Naive thymus-derived CD4-positive, alpha-beta T cell (primary cell): ENCODE data around the gene SLC39A11. TPM values are rescaled to one million over a fixed set of nuclear protein-coding genes. Genes with fewer than 3 reads are reported as not detected.

Experiments
- ATAC-seq: fragments of 150-1000 bp; cut with Tn5 transposase; 2 replicates; pipeline ENCODE4 v1.10.0; 2021; ENCODE audit warnings: mild to moderate bottlenecking, moderate library complexity
- CTCF ChIA-PET: fragments of 350-600 bp; sonication (Branson Sonifier 250); formaldehyde crosslinking; loops from one replicate; lab custom pipeline; 2021; ENCODE audit warnings: antibody characterized with exemption; lab: Charles Lee
- POLR2A ChIA-PET: fragments of 350-600 bp; sonication (Branson Sonifier 250); formaldehyde crosslinking; loops from one replicate; lab custom pipeline; 2021; ENCODE audit warnings: antibody characterized with exemption, inconsistent platforms; lab: Charles Lee
- DNase-seq, 9 donors: peaks; one replicate each; pipeline versions ENCODE4 v3.0.0 to v3.0.0-alpha.2; 2020 to 2022; ENCODE audit warnings: mixed read lengths in 1 of 9
- H3K27ac ChIP-seq: one replicate; pipeline ENCODE4 v1.7.0; 2013; ENCODE audit warnings: mild to moderate bottlenecking, low read depth, low read length, moderate library complexity
- H3K27me3 ChIP-seq, 2 donors: one replicate each; pipeline ENCODE4 v1.7.0; 2013; ENCODE audit warnings: low read length in 2 of 2, mild to moderate bottlenecking in 2 of 2, moderate library complexity in 2 of 2; ENCODE audit not compliant: control insufficient read depth in 2 of 2, insufficient read depth in 2 of 2
- H3K36me3 ChIP-seq, 3 experiments: 1 replicate in 2 of 3; 2 replicates in 1 of 3; pipeline ENCODE4 v1.7.0; 2013; ENCODE audit warnings: low read length in 3 of 3, mild to moderate bottlenecking in 3 of 3, moderate library complexity in 1 of 3; ENCODE audit not compliant: insufficient read depth in 3 of 3, control insufficient read depth in 2 of 3
- H3K4me1 ChIP-seq, 2 donors: one replicate each; pipeline ENCODE4 v1.7.0; 2013; ENCODE audit warnings: low read length in 2 of 2, mild to moderate bottlenecking in 2 of 2, moderate library complexity in 1 of 2; ENCODE audit not compliant: control insufficient read depth in 2 of 2, insufficient read depth in 2 of 2
- H3K4me3 ChIP-seq: 2 replicates; pipeline ENCODE4 v1.7.0; 2013; ENCODE audit warnings: mild to moderate bottlenecking, low read length
- H3K9me3 ChIP-seq, 3 experiments: 1 replicate in 2 of 3; 2 replicates in 1 of 3; pipeline ENCODE4 v1.7.0; 2013; ENCODE audit warnings: low read length in 3 of 3; ENCODE audit not compliant: control insufficient read depth in 2 of 3
- H3K27ac Mint-ChIP-seq, 9 donors: one replicate each; pipeline ENCODE4 v1.8.0; 2020 to 2022; ENCODE audit warnings: mixed read lengths in 9 of 9, mild to moderate bottlenecking in 8 of 9, moderate library complexity in 5 of 9, inconsistent platforms in 2 of 9
- H3K27me3 Mint-ChIP-seq, 5 donors: one replicate each; pipeline ENCODE4 v1.8.0; 2021 to 2022; ENCODE audit warnings: mixed read lengths in 5 of 5, mild to moderate bottlenecking in 1 of 5
- H3K36me3 Mint-ChIP-seq, 5 donors: one replicate each; pipeline ENCODE4 v1.8.0; 2020 to 2022; ENCODE audit warnings: mixed read lengths in 5 of 5, mild to moderate bottlenecking in 3 of 5, inconsistent platforms in 1 of 5
- H3K4me1 Mint-ChIP-seq, 7 donors: one replicate each; pipeline ENCODE4 v1.8.0; 2020 to 2022; ENCODE audit warnings: mixed read lengths in 7 of 7, mild to moderate bottlenecking in 3 of 7, inconsistent platforms in 1 of 7
- H3K4me3 Mint-ChIP-seq, 10 donors: one replicate each; pipeline ENCODE4 v1.8.0; 2020 to 2022; ENCODE audit warnings: mild to moderate bottlenecking in 10 of 10, mixed read lengths in 10 of 10, moderate library complexity in 6 of 10, inconsistent platforms in 2 of 10
- H3K9me3 Mint-ChIP-seq, 11 donors: one replicate each; pipeline ENCODE4 v1.8.0; 2020 to 2022; ENCODE audit warnings: mixed read lengths in 11 of 11, mild to moderate bottlenecking in 4 of 11, inconsistent platforms in 1 of 11, moderate library complexity in 1 of 11
- intact Hi-C, 2 donors: fragments of 100-400 bp; cut with micrococcal nuclease; formaldehyde crosslinking; loops; one replicate each; pipeline ENCODE4 v1.15.1; 2023
- polyA plus RNA-seq, 2 donors: library from polyadenylated mRNA; unstranded; fragments of 300-500 nt; fragmentation: Illumina TruSeq; gene quantifications; one replicate each; pipeline ENCODE4 v1.2.3, GENCODE V29; 2021
- total RNA-seq, 6 experiments: library from RNA in 5 of 6; stranded (reverse) in 5 of 6; gene quantifications; 1 replicate in 5 of 6; 2 replicates in 1 of 6; pipeline ENCODE4 v1.2.3 and lab custom pipeline; 2021 to 2026

The SLC39A11 gene
- total and polyA plus RNA-seq, 7 experiments from 2014 or later: 8.5 to 36.7 (median 19.8) TPM

GRCh38 chr17:72969293-72969906 lies 123.1 kb downstream of the SLC39A11 start:
- no peak overlapping the region for H3K27ac Mint-ChIP-seq
- Histone ChIP-seq H3K27ac (no peak overlapping the region), H3K9me3 (no peaks in the 10 kb centered on the region), H3K36me3 (no peaks in the 10 kb centered on the region), H3K4me3 (no peak overlapping the region), H3K4me1 (no peaks in the 10 kb centered on the region), H3K27me3 (no peaks in the 10 kb centered on the region)
- ATAC-seq: no peak
- H3K9me3 Mint-ChIP-seq: peaks cover 0 to 1% (median 0%) of the 10 kb centered on the region in 11 donors
- peaks cover 0 to 9% (median 5%) of the 10 kb centered on the region in 7 donors for H3K4me1 Mint-ChIP-seq
- no peak overlapping the region for H3K4me3 Mint-ChIP-seq
- ChIA-PET CTCF (no interaction called here), POLR2A (no interaction called here)
- no peaks in the 10 kb centered on the region for H3K27me3 Mint-ChIP-seq
- DNase-seq: no peak
- intact Hi-C loops: no loop called here
- peaks cover 0 to 12% (median 0%) of the 10 kb centered on the region in 5 donors for H3K36me3 Mint-ChIP-seq

GRCh38 chr17:72968798-72969197 lies 123.7 kb downstream of the SLC39A11 start:
- Histone ChIP-seq H3K4me3 (no peak overlapping the region), H3K4me1 (no peaks in the 10 kb centered on the region), H3K9me3 (no peaks in the 10 kb centered on the region), H3K27me3 (no peaks in the 10 kb centered on the region), H3K27ac (no peak overlapping the region), H3K36me3 (no peaks in the 10 kb centered on the region)
- H3K27ac Mint-ChIP-seq: no peak overlapping the region
- peaks cover 0 to 9% (median 5%) of the 10 kb centered on the region in 7 donors for H3K4me1 Mint-ChIP-seq
- no peaks in the 10 kb centered on the region for H3K27me3 Mint-ChIP-seq
- H3K9me3 Mint-ChIP-seq: peaks cover 0 to 1% (median 0%) of the 10 kb centered on the region in 11 donors
- intact Hi-C loops: no loop called here
- POLR2A ChIA-PET: no interaction called here
- ATAC-seq: no peak
- no peak for DNase-seq
- CTCF ChIA-PET: no interaction called here
- peaks cover 0 to 12% (median 0%) of the 10 kb centered on the region in 5 donors for H3K36me3 Mint-ChIP-seq
- no peak overlapping the region for H3K4me3 Mint-ChIP-seq

GRCh38 chr17:72967977-72968585 lies 124.4 kb downstream of the SLC39A11 start:
- Mint-ChIP-seq H3K4me3 (no peak overlapping the region), H3K4me1 (peaks cover 0 to 9% (median 5%) of the 10 kb centered on the region in 7 donors), H3K9me3 (peaks cover 0 to 1% (median 0%) of the 10 kb centered on the region in 11 donors), H3K27ac (no peak overlapping the region), H3K27me3 (no peaks in the 10 kb centered on the region), H3K36me3 (peaks cover 0 to 10% (median 4%) of the 10 kb centered on the region in 5 donors)
- POLR2A ChIA-PET: no interaction called here
- ATAC-seq (no peak), DNase-seq (no peak)
- intact Hi-C loops: no loop called here
- no peak overlapping the region for H3K27ac ChIP-seq
- H3K4me1 ChIP-seq: no peaks in the 10 kb centered on the region
- CTCF ChIA-PET: no interaction called here
- no peaks in the 10 kb centered on the region for H3K36me3 ChIP-seq
- H3K27me3 ChIP-seq: no peaks in the 10 kb centered on the region
- H3K9me3 ChIP-seq: no peaks in the 10 kb centered on the region
- no peak overlapping the region for H3K4me3 ChIP-seq

- H3K4me3 Mint-ChIP-seq: no peak overlapping the region
- Histone ChIP-seq H3K36me3 (no peaks in the 10 kb centered on the region), H3K4me3 (no peak overlapping the region), H3K9me3 (no peaks in the 10 kb centered on the region), H3K4me1 (no peaks in the 10 kb centered on the region), H3K27me3 (no peaks in the 10 kb centered on the region), H3K27ac (no peak overlapping the region)
- peaks cover 0 to 9% (median 5%) of the 10 kb centered on the region in 7 donors for H3K4me1 Mint-ChIP-seq
- H3K9me3 Mint-ChIP-seq: peaks cover 0 to 1% (median 0%) of the 10 kb centered on the region in 11 donors
- intact Hi-C loops: no loop called here
- DNase-seq (no peak), ATAC-seq (no peak)
- H3K27me3 Mint-ChIP-seq: no peaks in the 10 kb centered on the region
- peak overlapping the region in 1 of 9 donors; percentile 36 for H3K27ac Mint-ChIP-seq
- H3K36me3 Mint-ChIP-seq: peaks cover 0 to 9% (median 4%) of the 10 kb centered on the region in 5 donors
- POLR2A ChIA-PET: no interaction called here
- CTCF ChIA-PET: no interaction called here
These were observed 125.1 kb downstream of the SLC39A11 start for GRCh38 chr17:72967277-72967970.

- ChIA-PET CTCF (no interaction called here), POLR2A (no interaction called here)
- Mint-ChIP-seq H3K4me3 (no peak overlapping the region), H3K27me3 (no peaks in the 10 kb centered on the region), H3K27ac (no peak overlapping the region), H3K4me1 (peaks cover 0 to 2% (median 0%) of the 10 kb centered on the region in 7 donors), H3K36me3 (peaks cover 0 to 22% (median 10%) of the 10 kb centered on the region in 5 donors), H3K9me3 (peaks cover 0 to 4% (median 0%) of the 10 kb centered on the region in 11 donors)
- no peaks in the 10 kb centered on the region for H3K36me3 ChIP-seq
- H3K27ac ChIP-seq: no peak overlapping the region
- no peak overlapping the region for H3K4me3 ChIP-seq
- ATAC-seq (no peak), DNase-seq (no peak)
- H3K4me1 ChIP-seq: no peaks in the 10 kb centered on the region
- intact Hi-C loops: no loop called here
- no peaks in the 10 kb centered on the region for H3K27me3 ChIP-seq
- H3K9me3 ChIP-seq: no peaks in the 10 kb centered on the region
These were observed 130.4 kb downstream of the SLC39A11 start for GRCh38 chr17:72962106-72962505.

DNA sequence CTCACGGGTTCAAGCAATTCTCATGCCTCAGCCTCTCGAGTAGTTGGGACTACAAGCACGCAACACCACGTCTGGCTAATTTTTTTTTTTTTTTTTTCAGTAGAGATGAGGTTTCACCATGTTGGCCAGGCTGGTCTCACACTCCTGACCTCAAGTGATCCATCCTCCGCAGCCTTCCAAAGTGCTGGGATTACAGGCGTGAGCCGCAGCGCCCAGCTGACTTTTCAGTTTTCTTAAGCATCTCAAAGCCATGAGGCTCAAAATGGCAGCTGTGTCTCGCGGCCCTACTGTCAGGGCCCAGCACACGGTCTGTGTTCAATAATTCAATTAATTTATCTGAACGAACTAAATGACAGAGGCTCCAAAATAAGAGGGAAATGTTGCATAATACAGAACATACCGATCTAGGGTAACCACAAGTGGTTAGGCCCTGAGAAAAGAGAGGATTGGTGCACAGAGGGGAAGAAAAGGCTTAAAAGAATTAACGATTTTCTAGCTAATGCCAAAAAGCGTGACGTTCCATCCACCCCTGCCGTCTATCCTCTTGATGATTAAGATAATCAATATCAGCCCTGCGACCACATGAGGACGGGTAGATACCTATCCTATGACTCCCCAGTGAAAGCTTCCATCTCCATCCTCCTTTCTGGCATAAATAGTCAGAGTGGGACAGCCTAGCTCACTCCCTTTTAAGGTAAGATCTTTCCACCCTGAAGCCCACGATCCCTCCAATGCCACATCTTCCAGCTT lies 136.9 kb downstream of the SLC39A11 start:
- CTCF ChIA-PET: no interaction called here
- Mint-ChIP-seq H3K27me3 (no peaks in the 10 kb centered on the region), H3K36me3 (peaks cover 0 to 7% (median 0%) of the 10 kb centered on the region in 5 donors), H3K9me3 (no peaks in the 10 kb centered on the region), H3K27ac (no peak overlapping the region), H3K4me1 (peaks cover 0 to 9% (median 0%) of the 10 kb centered on the region in 7 donors), H3K4me3 (no peak overlapping the region)
- POLR2A ChIA-PET: no interaction called here
- DNase-seq (no peak), ATAC-seq (no peak)
- H3K27ac ChIP-seq: no peak overlapping the region
- H3K9me3 ChIP-seq: no peaks in the 10 kb centered on the region
- no peaks in the 10 kb centered on the region for H3K27me3 ChIP-seq
- intact Hi-C loops: no loop called here
- H3K4me3 ChIP-seq: no peak overlapping the region
- no peaks in the 10 kb centered on the region for H3K4me1 ChIP-seq
- no peaks in the 10 kb centered on the region for H3K36me3 ChIP-seq
